ENCODE data around the gene LARP4B.

Gene LARP4B

DNA sequence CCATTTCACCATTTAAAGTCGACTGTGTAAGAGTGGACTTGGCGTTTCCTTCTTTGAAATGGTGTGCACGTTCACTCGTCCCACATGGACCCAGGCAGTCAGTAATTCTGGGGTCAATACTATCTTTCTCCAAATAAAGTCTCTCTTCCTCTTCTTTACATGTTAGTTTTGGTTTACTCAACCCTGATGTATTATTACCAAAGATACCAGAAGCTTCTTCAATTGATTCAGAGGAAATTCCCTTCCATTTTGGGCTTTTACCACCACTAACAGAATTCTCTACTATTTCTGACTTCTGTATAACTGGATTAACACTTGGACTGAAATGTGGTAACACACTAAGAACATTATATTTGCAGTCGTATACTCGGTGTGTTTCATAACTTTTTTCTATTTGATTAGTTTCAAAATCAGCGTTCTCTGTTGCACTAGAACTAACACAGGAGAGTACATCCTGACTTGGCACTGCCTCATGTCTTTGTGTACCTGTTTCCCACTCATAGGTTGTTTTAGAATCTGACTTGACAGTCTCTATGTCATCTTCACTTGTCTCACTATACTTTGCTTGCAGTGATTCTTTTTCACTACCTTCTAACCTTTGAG, 60.8 kb downstream of the LARP4B start:
- no peak for DNase-seq (ENCODE audit: extremely low read depth in 1 of 2, low read depth in 1 of 2)

DNA sequence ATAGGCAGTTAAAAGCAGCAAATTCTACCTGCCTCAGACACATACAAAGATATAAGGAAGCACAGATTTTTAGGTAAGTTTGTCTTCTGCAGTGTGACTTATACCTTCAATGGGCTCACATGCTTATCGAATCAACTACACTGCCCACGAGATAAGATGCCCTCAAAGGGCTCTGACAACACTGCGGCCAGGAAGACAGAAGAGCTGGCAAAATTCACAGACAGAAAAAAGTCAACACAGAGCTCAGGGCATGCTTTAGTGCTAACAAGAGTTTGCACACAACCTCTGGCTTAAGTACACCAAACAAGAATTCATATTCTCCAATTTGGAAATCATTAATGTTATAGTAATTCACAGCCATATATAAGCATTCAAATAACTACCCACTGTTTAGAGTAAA, 62.3 kb downstream of the LARP4B start:
- no peak for DNase-seq (ENCODE audit: extremely low read depth in 1 of 2, low read depth in 1 of 2)

DNA sequence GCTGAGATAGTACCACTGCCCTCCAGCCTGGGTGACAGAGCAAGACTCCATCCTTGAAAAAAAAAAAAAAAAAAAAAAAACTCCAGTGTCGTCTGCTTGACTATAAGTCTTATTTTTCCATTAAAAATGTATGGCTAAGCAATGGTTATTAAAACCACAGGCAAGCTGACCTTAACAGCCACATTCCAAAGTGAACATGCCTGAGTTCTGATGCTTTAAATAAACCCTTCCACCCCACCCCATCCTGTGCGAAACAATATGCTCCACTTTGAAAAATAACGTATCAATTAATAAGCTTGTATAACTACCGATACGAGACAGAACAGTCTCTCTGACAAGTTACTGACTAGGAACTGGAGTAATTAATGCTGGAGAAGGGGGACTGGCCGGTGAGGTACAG, 63.7 kb downstream of the LARP4B start:
- no peak for DNase-seq (ENCODE audit: extremely low read depth in 1 of 2, low read depth in 1 of 2)

DNA sequence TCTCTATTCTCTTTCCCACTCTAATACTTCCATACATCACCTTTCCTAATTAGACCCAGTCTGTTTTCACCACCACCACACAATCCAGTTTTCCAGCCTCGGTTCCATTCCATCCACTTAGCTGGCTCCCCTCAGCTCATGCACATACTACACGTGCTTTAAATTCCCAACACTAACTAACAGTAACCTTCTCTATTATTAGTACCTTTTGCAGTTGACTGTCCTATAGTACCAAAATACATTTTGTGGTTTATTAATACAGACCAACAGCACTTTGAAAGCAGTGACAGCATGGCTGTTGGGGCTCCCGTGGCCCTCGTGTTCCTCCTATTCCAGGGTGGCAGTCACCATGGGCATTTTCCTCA, 64.9 kb downstream of the LARP4B start:
- DNase-seq (ENCODE audit: extremely low read depth in 1 of 2, low read depth in 1 of 2) = no peak

DNA sequence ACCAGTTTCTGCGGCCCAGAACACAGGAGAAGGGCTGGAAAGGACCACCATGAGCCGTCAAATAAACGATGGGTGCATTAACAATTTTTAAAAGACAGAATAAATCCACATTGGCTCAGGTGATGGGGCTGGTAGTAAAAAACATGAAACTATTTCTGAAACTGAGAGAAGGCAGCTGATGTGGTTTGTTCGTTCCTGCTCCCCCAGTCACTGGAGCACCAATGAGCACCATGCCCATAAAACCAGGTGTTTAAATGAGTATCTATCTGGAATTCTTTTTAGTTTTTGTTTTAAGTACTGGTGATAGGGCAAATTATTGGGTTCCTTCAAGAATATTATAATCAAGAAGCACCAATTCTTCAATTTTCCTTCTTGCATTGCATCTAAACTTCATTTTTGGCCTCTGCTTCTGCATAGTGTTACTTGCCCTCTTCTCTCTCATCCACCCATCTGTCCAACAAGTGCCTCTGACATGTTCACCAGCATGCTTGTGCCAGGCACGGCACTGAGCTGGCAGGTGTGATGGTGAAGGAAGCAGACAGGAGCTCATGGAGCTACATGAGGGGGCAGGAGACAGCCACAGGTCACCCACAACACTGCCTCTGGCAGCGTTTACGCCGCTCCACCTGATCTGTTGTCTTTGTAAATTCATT, 65.5 kb downstream of the LARP4B start:
- DNase-seq (ENCODE audit: extremely low read depth in 1 of 2, low read depth in 1 of 2) = no peak

DNA sequence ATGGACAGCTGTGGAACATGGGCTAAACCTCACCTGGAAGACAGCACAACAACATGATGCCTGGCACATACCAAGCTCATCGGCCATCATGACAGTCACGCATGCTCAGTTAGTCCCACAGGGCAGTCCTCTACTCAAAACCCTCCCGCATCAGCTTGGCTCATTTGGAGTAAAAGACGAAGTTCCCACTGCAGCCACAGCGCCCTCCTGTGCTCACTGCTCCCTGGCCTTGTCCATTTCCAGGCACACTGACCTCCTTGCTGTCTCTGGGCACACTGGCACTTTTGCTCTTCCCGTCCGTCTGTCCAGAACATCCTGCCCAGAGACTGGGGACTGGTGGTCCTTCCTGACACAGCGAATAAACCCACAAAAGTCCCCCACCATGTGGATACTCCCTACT, 66.2 kb downstream of the LARP4B start:
- DNase-seq (ENCODE audit: extremely low read depth in 1 of 2, low read depth in 1 of 2) = no peak

DNA sequence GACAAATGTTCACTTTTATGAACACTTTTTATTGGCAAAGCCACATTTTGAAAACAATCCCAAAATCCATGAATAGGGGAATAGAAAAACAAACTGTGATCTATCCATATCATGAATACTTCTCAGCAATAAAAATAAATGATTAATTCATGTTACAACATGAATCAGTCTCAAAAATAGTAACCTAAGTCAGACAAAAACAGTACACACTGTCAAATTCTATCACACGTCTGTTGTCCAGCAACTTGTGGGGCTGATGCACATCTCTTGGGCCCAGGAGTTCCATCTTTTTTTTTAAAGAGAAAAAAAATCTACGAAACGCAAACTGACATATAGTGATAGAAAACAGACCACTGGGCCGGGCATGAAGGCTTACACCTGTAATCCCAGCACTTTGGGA, 71.0 kb downstream of the LARP4B start:
- DNase-seq (ENCODE audit: extremely low read depth in 1 of 2, low read depth in 1 of 2) = no peak

DNA sequence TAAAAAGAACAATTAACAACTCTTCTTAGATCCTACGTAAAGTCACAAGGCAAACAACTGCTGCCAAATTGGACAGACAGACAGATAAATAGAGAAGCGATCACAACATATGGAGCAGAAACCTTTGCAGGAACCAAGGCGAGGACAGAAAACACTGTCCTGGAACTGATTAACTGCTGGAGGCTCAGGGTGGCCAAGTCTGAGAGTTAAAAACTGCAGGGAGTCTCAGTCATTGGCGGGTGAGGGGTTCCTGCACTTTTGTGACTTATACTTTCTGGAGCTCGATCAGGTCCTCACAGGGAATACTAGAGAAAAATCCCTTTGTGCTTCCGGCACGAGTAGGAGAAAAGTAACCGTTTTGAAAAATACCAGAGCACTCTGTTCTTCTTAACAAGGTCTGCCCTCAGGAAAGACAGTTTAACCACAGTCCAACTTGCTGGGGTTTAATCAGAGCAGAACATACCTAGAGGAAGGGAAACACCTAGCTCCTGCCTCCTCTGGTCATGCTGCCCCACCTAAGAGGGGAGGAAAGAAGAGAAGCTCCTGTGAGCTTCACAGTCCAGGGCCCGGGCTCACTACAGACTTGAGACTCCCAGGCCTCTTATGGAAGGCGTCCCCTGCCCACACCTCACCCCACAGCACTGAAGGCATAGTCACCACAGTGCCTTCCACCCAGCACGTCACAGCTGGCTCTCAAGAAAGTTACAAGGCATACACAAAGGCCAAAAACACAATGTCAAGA, 74.9 kb downstream of the LARP4B start:
- no peak for DNase-seq (ENCODE audit: extremely low read depth in 1 of 2, low read depth in 1 of 2)

DNA sequence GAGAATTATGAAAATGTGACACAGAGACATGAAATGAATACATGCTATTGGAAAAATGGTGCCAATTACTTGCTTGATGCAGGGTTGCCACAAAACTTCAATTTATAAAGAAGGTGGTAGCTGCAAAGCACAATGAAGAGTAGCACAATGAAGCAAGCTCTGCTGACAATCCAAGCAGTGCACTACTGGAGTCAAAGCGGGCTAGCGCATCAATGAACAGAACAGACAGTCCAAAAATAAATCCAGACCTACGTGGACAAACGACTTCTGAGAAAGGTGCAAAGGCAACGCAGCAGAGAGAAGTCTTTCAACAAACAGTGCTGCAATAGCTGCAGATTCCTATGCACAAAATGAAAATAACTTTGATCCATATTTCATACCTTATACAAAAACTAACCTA, 75.8 kb downstream of the LARP4B start:
- DNase-seq (ENCODE audit: extremely low read depth in 1 of 2, low read depth in 1 of 2) = no peak

DNA sequence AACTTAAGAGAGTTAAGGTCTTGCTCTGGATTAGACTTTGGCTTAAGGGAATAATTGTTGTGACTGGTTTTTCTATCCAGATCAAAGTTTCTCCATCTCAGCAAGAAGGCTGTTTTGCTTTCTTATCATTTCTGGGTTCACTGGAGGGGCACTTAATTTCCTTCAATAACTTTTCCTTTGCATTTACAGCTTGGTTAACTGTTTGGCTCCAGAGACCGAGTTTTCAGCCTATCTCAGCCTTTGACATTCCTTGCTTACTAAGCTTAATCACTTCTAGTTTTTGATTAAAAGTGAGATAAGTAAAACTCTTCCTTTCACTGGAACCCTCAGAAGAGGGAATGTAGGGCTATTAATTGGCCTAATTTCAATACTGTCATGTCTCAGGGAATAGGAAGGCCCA, 76.4 kb downstream of the LARP4B start:
- DNase-seq (ENCODE audit: extremely low read depth in 1 of 2, low read depth in 1 of 2) = no peak

DNA sequence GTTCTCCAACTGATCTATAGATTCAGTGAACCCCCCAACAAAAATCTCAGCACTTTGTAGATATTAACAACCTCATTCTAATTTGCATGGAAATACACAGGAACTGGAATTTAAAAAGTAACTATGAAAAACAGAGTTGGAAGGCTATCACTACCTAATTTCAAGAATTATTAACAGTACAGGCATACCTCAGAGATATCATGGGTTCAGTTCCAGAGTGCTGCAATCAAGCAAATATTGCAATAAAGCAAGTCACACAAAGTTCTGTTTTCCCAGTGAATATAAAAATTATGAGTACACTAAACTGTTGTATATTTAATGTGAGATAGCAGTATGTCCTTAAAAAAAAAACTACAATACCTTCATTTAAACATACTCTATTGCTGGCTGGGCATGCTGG, 78.5 kb downstream of the LARP4B start:
- no peak for DNase-seq (ENCODE audit: extremely low read depth in 1 of 2, low read depth in 1 of 2)

DNA sequence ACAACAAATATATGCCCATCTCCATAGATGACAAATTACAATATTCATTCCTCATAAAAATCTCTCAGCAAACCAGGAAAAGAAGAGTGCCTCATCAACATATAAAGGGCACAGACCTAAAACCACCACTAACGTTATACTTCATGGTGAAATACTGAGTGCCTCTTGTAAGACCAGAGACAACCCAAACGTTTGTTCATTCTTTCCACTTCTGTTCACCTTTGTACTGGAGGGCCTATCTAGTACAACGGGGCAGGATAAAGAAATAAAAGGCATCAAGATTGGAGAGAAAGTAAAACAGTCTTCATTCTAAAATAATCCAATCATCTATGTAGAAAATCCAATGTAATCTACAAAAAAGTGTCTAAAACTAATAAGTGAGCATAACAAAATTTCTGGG, 79.1 kb downstream of the LARP4B start:
- DNase-seq (ENCODE audit: extremely low read depth in 1 of 2, low read depth in 1 of 2) = no peak

DNA sequence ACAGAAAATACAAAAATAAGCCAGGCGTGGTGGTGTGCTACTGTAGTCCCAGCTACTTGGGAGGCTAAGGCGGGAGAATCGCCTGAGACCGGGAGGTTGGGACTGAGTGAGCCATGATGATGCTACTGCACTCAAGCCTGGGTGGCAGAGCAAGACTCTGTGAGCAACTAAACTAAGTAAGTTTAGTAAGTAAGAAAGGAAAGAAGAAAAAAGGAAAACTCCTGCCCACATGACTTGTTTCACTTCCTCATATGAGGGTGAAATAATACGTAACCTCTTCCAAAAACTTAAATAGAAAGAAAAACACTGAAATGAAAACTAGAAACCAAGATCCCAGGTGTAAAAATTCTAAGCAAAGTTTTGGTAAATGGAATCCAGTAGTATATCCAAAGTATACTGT, 79.6 kb downstream of the LARP4B start:
- DNase-seq (ENCODE audit: extremely low read depth in 1 of 2, low read depth in 1 of 2) = no peak

DNA sequence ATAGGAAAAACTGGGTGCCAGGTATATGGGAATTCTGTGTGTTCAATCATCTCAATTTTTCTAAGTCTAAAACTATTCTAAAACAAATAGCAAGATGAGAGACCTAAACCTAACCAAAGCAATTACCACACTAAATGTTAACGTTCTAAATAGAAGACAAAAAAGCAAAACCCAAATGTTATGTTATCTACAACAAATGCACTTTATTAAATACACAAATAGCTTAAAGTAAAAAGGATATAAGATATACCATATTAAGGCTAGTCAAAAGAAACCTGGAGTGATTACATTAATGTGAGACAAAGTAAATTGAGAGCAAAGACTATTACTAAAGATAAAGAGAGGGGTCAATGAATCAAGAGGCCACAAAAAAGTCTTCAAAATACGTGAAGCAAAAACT, 81.4 kb downstream of the LARP4B start:
- no peak for DNase-seq (ENCODE audit: extremely low read depth in 1 of 2, low read depth in 1 of 2)

DNA sequence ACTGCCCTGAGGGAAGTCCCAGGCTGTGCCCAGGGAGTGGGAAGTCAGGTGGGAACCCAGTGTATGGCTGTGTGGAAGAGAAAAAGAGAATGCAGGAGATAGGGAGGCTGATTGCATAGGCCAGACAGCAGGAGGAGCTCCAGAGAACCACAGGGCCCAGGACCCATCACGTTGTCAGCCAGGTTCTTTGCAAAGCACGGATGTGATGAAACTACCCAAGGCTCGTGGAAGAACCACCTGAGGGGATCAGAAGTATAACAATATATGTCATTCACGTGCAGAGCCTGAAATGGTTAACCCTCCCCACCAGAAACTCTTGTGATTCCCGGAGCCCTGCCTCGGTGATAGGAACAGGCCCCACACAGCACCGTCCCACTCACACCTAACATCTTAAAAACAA, 83.6 kb downstream of the LARP4B start:
- no peak for DNase-seq (ENCODE audit: extremely low read depth in 1 of 2, low read depth in 1 of 2)

DNA sequence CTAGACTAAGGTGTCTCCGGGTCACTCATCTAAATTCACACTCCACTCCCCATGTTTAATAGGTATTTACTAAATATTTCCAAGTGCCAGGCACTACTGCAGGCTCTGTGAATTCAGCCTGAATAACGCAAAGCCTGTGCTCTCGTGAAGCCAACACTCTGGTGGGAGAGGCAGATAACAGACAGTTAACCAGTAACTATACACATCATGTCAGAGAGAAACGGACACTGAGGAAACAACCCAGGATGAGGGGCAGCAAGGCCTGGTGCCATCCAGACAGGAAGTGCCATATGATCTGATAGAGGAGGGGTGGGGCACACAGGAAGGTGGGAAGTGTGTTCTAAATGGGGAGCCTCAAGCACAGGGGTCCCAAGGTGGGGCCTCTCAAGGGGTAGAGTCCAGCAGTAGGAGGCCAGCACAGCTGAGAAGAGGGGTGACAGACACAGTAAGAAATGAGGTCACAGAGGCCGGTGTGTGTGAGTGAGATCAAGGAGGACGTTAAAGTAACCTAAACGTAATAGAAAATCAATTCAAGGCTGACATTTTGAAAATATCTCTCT, 85.3 kb downstream of the LARP4B start:
- DNase-seq (ENCODE audit: extremely low read depth in 1 of 2, low read depth in 1 of 2) = no peak

DNA sequence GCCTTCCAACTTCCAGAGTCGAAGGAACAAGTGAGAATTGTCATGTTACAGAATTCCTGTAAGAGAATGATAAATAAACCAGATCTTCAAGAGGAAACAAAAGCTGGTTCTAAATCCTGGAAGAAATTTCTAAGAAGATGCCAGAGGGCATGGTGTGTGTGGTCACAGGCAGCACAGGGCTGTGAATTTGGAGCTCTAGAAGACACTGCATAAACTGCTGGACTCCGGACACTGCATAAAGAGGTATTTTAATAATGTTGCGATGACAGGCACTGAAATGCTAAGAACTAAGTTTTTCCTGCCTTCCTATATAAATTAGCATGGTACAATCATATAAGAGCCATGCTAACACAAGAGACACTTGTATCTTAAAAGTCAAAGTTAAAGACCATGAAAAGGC, 86.0 kb downstream of the LARP4B start:
- no peak for DNase-seq (ENCODE audit: extremely low read depth in 1 of 2, low read depth in 1 of 2)

DNA sequence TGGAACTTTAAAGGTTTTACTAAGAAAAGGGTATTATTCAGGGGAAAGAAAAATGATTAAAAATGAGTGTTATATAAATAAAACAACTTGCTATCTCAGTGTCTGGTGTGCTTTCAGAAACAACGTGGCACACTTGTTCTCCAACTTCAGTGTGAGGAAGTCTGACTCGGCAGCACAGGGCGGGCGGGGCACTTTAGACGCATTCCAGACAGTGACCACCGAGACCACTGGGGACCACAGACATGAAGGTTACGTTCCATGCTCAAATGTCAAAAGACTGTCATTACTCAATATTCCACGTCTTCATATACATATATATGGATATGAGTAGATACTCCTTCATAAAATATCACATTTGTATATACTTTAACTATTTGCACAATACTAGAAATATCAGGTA, 87.0 kb downstream of the LARP4B start:
- DNase-seq (ENCODE audit: extremely low read depth in 1 of 2, low read depth in 1 of 2) = no peak

DNA sequence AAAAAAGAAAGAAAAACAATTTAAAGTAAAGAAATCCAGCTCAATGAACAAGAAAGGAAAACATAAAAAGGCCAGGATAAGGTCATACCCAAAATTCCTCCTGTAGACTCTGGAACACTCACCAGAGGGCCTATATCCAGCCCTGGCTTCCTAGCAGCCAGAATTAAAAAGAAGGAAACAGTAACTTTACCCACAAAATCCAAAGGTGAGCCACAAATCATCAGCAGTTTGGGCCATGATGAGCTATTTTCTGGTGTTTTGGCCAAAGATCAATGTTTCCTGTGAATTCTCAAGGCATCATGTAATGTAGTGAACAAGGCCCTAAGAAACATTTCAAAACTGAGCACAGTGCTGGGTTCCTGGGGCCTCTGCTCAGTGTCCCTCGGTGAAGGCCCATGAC, 87.8 kb downstream of the LARP4B start:
- no peak for DNase-seq (ENCODE audit: extremely low read depth in 1 of 2, low read depth in 1 of 2)

DNA sequence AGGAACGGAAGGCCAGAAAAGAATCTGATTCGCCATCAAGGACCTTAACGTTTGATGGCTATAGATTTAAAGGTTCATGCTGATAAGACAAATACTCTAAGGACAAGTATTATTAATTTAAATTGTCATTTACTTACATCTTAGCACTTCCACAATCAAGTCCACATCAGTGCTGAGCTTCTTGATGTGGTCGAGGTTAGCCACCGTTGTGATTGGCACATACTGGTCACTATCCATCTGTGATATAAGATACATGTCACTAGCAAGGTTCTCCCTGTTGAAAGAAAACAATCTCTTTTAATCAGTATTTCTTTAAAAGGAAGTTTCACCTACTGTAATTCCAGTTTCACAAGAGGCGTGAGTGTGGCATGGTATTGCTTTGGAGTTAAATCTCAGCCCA, 88.7 kb downstream of the LARP4B start:
- DNase-seq (ENCODE audit: extremely low read depth in 1 of 2, low read depth in 1 of 2) = no peak

DNA sequence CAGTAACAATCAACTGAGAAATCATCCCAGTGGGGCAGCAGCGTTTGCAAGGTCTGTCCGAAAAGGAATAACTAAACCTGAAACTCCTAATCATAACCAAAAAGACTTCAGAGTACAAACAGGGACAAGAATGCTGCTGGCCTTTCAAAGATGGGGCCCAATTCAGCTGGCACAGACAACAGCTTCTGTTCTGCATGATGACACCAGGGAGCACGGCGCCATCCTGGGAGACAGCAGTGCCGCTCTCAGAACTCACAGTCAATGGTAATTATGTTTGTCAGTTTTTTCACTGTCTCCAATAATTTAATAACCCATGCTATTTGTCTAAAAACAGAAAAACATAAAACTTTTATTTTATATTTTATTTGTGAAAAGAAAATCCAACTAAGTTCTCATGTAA, 90.0 kb downstream of the LARP4B start:
- no peak for DNase-seq (ENCODE audit: extremely low read depth in 1 of 2, low read depth in 1 of 2)

DNA sequence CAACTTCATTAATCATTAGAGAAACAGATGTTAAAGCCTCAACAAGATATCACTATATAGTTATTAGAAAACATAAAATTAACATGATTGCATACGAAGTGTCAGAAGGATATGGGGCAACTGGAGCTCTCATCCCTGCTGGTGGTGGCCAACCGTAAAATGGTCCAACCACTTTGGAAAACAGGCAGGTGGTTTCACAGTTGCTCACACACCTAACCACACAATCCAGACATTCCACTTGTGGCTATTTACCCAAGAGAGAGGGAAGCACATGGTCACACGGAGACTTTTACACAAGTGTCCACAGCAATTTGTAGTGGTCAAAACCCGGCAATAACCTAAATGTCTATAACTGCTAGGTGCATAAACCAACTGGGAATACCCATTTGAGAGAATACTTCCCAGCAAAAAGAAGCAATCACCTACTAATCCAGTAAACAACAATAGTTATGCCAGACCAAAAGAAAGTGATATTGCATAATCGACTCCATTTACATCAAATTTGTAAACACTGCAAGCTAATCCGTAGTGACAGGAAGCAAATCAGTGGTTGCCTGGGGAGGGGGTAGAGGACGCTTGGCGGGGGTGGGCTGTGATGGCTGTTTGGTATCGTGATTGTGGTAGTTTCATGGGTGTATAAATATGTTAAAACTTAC, 91.8 kb downstream of the LARP4B start:
- DNase-seq (ENCODE audit: extremely low read depth in 1 of 2, low read depth in 1 of 2) = no peak

Data from activated CD8-positive, alpha-beta memory T cell treated with anti-CD3 and anti-CD28 coated beads for 1 hour (primary cell).